Ammon's horn (tissue), 1 donor: ENCODE data around the gene FAM241A.
"Not testable (repeated sequence)": the region's sequence is repeated elsewhere in the genome, so short reads cannot be mapped to it uniquely, and the experiment has no call there.

Source experiments
- DNase-seq: peaks from one replicate; pipeline ENCODE4 v3.0.0-alpha.2; 2016; ENCODE audit warnings: low spot score

Gene FAM241A

DNA sequence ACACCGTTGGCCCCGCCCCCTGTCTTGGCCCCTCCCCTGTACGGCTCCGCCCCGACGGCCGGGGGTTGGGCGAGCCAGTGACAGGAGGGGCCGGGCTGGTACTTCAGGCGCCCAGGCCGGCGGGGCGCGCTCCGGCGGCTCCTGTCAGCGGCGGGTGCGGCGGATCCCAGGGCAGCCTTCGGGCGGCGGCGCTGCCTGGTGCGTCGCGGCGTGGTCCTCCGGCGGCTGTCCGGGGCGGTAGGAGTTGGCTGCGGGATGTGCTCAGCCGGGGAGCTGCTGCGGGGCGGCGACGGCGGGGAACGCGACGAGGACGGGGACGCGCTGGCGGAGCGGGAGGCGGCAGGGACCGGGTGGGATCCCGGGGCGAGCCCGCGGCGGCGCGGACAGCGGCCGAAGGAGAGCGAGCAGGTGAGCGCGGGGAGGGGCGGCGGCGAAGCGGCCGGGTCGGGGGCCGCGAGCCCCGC, at the start of gene FAM241A:
Gene FAM241A, plus strand, starts transcription at position 129 of the 464 bp plus-strand sequence. Its CDS starts 127 bp downstream, at position 256.
- DNase-seq = peak; percentile 91

DNA sequence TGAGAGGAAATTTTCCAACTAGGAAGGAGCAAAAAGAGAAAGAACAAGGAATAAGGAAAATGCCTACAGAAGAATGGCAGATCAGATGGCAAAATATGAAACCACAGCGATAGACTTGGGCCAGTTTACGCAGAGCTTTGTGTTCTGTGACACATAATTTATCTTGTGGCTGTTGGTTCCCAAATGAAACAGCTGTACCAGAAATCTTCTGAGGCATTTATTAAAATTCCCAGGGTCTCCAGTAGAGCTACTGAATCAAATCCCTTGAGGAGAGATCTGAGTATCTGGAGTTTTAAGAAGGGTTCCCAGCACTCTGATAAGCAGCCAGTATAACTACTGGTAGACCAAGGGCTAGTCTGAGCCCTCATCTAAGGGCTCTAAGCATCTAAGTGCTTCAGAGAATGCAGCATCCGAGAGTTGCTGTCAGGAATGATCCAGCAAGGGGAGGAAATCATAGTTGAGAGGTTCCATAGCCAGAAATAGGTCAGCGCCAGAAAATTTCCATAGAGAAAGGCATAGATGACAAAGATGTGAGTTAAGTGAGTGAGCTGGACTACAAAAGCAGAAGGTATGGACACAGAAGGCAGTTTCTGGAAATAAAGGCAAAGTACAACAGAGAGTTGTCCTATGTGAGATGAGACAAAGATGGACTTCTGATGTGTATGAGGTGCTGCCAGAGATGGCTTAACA, 46.3 kb upstream of the FAM241A start:
- DNase-seq = no peak

DNA sequence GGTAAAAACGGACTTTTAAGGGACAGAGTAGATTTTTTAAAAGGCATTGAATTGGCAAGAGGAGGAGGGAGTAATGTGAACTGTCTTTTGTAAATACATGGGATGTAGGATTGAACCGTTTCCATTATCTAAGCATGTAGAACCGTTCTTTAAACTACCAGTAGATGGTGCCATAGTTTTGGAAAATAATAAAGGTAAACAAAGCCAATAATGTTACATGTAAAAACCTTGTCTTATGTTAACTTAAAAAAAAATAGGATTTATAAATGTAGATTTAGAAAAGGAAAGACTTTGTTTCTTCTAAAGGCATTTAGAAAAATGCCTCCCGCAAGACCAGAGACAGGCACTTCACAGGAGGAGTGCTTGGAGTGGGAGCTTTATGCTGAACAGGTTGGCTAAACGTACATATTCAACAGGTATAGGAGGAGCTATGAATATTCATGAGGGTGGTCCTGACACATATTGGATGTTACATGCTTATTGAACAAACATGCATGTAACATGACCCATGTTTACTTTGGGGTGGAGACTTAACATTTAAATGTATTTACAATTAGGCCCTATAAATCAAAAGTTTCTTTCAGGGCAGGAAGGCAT, 45.5 kb upstream of the FAM241A start:
- peak; percentile 72 for DNase-seq

DNA sequence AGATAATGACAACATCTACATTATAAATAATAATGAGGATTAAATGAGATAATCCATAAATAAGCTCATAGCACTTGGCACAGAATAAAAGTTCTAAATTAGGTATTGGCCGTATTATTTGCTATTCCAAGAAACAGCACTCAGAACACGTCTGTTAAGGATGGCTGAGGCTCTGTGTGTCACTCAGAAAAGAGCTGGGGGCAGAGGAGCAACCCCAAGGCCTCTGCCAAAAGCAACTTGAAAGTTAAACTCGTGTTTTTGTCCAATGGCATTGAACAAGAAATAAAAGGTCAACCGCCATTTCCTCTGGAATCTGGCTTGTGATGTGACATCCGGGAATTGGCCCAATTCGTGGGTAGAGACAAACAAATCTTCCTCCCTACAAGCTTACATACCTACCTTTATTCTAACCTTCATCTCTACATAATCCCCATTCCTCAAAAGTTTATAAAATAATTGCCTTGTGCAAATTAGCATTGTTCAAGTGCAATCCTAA, 42.3 kb upstream of the FAM241A start:
- DNase-seq = no peak

DNA sequence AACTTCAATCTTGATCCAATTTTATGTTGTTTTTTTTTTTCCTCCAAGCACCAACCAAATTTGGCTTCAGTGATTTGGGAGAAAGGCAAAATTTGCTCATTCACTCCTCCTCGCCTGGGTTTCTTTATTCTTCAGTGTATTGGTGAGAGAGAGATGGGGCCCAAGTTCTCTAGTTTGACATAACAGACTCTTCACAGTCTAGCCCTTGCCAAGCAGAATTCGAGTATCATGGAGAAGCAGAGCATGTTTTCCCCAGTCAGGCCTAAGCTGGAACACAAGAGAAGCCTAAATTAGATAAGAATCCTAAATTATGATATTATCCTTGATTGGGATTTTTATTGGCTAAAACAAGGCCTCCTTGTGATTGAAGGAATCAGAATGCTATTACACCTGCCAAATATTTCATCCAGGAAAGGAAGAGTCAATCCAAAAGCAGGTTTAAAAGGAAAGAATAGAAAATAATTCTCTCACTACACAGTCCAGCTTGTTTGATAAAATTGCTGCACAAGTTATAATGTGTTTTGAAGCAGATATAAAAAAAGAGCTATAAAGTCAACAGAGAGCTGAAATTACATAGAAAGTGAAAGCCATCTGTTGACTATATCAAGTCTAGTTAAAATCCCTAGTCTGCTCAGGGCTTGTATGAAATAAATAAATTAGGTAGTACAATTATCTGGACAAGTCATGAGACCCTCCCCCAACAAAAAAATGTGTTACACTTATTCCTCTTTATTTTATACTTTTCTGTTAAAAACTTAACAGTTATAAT, 39.9 kb upstream of the FAM241A start:
- no peak for DNase-seq

DNA sequence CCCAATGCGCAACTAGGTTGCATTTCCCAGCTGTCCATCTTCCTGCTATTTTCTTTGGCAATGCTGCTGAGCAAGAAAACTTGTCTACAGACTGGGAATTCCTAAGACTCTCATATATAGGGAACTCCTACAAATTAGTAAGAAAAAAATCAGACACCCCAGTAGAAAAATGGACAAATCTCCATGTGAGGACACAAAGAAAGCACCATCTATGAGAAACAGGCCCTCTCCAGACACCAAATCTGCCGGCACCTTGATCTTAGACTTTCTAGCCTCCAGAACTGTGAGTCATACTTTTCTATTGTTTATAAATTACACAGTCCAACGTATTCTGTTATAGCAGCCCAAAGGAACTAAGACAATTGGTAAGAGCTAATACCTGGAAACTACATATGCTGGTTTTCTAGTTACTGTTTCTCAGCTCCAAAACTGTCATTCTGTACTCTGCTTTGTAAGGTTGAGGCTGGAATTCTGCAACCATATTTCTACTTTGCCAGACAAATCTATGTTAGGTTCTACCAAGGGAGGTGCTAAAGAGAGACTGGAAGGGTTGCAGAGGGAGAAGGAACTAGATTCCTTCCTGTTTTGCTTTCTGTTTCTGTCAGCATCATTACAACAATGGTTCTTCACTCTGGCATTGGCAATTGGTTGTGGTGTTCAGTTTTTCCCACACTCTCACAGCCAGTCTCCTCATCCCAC, 35.7 kb upstream of the FAM241A start:
- peak; percentile 30 for DNase-seq

DNA sequence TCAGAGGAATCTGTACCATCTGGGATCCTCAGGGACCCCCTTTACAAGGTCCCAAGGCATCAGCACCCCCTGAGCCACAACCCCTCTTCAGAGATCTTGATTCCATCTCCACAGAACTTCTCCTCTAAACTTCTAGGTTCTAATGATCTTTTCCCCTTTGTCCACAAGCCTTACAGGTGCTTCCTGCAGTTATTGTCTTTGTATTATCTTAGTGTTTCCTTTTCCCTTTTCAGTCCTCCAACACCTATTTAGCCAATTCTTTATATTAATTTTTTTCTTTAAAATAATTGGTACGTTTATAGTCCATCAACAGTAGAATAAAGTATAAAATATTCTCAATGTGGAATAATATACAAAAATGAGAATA, 35.2 kb upstream of the FAM241A start:
- DNase-seq = no peak

DNA sequence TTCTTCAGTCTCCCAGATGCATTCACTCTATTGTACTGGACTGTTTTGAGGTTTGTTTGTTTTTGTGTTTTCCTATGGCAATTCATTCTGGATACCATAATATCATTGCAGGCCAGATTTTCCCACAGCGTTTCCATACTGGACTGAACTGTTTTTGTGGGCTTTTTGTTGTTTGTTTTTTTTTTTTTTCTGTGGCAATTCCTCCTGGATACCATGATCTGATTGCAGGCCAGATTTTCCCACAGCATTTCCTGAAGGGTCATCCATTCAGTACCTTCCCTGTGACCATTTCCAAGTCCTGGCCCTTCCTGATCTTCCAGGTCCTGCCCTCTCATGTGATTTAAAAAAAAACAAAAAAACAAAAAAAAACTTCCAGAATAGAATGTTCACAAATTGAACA, 33.9 kb upstream of the FAM241A start:
- no peak for DNase-seq

DNA sequence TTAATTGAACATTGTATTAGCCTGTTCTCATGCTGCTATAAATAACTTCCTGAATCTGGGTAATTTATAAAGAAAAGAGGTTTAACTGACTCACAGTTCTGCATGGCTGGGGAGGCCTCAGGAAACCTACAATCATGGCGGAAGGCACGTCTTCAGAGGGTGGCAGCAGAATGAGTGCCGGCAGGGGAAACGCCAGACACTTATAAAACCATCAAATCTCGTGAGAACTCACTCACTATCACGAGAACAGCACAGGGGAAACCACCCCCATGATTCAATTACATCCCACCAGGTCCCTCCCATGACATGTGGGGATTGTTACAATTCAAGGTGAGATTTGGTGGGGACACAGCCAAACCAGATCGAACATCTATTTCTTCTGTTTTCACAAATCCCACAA, 33.2 kb upstream of the FAM241A start:
- not testable (repeated sequence) for DNase-seq

DNA sequence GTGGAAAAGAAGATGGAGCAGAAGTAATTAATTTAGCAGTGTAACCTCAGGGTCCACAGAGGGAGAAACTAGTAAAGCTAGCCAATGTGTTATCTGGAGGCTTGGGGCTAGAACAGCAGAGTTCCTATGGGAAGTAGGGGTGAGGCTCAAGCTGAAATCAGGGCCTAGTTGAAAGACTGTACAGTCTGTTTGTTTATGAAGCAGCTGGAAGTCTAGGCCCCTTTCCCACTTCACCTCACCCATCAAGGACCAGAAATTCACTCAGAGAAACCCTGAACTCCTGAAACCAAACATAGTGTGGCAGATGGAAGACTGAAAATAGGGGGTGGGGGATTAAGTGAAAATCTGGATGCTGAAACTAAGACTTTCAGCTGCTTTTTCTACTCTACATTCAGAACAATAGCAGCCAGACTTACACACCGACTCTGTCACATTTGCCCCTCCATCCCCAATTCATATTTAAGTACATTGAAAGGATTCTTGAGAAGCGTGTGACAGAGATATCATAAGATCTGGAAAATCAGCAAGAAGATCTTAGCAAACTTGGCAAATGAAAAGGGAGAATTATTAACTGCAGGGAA, 32.6 kb upstream of the FAM241A start:
- DNase-seq = no peak

DNA sequence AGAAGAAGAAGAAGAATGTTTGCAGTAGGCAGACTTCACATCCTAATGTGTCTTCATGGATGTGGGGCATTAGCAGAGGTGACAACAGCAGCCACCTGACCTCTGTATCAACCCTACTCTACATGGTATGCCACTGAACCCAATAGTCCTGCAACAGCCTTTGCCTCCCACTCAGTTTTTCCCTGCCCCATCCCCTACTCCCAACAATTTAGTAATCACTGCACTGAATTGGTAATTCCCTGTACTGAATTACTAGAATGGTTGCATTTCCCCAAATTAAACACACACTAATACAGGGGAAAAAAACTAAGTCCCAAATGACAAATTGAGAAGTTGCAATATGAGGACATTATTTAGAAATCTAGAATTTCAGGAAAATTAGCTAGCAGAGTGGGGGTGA, 31.4 kb upstream of the FAM241A start:
- DNase-seq = no peak

DNA sequence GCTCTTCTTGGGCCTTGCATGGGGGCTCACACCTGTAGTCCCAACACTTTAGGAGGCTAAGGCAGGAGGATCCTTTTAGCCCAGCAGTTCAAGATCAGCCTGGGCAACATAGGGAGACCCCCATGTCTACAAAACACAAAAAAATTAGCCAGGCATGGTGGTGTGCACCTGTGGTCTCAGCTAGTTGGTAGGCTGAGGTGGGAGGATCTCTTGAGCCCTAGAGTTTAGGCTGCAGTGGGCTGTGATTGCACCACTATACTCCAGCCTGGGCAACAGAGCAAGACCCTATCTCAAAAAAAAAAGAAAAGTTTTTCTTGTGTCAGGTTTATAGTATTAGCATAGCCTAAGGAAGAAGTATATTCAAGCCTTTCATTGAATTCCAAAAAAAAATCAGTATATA, 30.8 kb upstream of the FAM241A start:
- no peak for DNase-seq

DNA sequence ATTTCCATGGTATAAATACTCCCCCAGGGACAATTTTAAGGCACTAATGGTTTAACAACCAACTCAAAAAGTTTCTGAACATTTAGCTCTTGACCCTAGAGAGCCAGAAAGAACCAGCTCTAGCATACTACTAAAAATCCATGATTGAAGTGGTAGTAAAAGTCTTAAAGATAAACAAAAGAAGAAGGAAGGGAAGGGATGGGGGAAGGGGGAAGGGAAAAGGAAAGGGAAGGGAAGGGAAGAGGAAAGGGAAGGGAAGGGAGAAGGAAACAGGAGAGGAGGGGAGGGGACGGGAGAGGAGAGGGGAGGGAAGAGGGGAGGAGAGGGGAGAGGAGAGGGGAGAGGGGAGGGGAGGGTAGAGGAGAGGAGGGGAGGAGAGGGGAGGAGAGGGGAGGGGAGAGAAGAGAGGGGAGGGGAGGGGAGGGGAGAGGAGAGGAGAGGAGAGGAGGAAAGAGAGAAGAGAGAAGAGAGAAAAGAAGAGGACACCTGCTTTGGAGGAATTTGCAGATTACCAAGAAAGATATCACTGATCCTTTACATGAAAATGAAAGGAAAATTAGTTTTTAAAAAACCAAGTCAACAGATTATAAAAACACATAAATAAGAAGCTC, 26.4 kb upstream of the FAM241A start:
- DNase-seq = no peak

DNA sequence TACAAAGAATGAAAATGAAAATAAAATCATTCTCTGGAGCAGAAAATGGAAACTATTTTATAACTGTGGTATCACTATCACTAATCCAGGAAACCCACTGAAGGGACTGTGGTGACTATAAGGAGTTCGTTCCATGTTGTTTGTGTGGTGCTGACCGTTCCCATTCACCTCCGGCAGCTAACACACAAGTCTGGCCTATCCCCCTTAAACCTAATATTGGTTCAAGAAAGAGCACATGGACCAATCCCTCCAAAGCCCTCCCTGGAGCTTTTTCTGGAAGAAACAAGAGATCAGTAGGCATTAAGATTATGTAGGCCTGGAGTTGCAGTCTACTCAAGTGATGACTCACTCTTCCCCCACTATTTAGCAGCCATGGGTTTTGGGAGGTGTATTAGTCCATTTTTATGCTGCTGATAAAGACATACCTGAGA, 25.9 kb upstream of the FAM241A start:
- DNase-seq = no peak

DNA sequence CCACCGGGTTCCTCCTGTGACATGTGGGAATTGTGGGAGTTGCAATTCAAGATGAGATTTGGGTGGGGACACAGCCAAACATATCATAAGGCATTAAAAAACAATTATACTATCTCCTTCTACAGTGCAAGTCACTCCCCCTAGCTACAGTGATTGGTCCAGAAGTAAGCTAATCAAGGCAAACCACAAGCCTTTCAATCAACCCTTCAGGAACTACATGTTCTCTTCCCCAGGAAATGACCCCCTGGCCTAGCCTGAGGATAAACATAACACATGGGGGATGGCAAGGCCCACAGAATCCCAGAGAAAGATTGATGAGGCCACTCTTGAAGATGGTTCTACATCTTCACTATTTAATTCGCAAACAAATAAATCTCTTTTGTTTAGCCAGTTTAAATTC, 25.2 kb upstream of the FAM241A start:
- DNase-seq = no peak

DNA sequence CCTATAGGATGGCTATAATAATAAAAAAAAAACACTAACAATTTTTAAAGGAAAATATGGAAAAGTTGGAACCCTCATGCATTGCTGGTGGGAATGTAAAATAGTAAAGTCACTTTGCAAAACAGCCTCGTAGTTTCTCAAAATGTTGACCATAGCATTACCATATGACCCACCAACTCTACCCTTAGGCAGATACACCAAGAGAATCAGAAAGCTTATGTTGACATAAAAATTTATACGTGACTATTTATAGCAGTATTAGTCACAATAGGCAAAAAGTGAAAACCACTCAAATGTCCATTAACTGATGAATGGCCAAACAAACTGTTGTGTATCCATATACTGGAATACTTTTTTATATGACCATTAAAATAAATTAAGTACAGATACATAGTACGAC, 19.8 kb upstream of the FAM241A start:
- no peak for DNase-seq

DNA sequence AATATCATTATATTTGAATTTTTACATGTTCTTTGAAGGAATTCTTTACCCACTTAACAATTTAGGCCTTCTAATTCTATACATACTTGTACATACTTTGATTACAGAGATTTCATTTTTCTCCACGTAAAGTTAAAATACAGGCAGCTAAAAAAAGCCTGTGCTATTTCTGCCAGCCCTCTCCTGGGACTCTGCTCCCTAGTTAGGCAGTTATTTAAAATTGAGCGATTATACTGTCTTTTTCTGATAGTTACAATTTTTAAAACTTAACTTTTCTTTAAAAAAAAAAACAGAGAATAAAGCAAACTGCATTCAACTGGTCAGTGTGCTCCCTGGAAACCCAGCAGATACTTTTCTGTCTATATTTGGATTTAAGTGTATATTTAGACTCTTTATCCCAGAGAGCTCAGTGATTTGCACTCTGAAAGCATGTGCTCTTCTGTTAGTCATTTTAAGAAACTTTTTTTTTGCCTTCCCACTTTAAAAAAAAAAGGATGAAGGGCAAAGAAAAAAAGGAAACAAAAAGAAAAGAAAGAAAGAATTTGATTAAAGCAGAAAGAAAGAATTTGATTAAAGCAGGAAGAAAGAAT, 18.1 kb upstream of the FAM241A start:
- DNase-seq = no peak

DNA sequence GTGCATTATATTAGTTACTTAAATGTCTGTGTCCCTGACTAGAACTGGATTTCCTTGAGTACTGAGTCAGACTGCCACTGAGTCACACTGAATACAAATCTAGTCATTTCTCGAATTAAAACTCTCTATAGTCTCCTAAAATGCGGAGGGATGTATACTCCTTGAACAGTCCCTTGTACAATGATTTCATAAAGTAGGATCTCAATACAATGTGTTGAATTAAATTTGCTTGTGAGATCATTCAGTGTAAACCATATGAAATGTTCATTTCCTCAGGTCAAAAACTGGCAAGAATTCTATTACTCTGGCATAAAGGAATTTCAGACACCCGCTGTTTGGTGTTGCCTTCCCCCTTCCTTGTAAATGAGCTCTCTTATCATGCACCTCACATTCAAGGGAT, 17.5 kb upstream of the FAM241A start:
- no peak for DNase-seq

DNA sequence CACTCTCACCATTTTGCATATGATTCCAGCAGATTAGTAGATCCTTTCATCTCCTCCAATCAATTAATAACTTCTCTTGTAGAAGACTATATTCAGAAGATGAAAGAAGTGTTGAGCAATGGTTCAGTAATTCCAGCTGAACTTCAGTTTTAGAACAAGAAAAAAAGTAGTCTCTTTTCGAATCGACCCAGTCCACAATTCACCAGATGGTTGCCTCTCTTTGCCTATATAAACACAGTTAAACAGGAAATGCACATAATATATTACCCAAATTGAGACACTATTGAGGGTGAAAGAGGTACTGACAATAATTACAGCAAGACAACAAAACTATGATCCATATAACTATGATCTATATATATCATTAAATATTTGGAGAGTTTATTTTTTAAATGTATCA, 16.8 kb upstream of the FAM241A start:
- DNase-seq = no peak

DNA sequence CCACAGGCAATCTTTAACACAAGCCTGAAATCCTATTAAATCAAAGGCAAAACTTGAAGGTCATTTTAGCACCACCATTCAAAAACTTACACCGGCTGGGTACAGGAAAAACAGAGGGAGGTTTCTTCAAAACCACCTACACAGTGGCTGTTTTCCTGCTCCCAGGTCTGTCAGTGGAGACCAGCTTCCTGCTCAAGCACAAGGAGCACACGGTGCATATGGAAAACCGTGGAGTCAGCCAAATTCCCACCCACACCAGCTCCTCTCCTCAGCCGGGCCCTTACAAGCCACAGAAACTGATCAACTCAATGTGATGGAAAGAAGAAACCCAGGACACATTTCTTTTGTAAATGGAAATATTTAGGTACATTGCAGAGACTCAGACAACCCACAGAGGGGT, 14.3 kb upstream of the FAM241A start:
- DNase-seq = no peak

DNA sequence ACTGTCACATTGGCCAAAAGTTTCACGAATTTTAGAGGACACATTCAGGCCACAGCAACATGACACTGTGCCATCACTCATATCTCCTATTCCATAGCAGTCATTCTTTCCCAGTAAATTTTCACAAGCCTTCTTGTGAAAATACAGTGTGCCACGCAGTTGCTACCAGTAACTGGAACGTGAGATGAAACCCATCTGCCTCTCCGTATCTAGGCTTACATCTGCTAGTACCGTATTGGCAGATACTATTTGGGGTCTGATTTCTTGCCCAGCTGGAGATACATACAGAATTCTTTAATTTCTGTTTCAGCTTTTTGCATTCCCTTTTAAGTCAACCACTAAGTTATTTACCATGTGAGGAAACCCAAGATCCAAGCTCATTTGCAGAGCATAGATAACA, 8.7 kb upstream of the FAM241A start:
- no peak for DNase-seq
